ENCODE data around the gene PARVB. TPM values are rescaled to one million over a fixed set of nuclear protein-coding genes. Genes with fewer than 3 reads are reported as not detected.

PARVB gene
- total and polyA plus RNA-seq, 2 donors (not counting 3 experiments of a cell fraction or from before 2014, with no cell fraction given): 155 to 162 TPM

GRCh38 chr22:44213489-44214043 lies 189.5 kb downstream of the PARVB start:
- Histone ChIP-seq H4K20me1 (replicated peaks; ENCODE audit: control insufficient read depth, extremely low read depth, insufficient read depth, low read length) (no peaks in the 10 kb centered on the region), H3K79me2 (ENCODE audit: control insufficient read depth, insufficient read depth, low read length) (no peaks in the 10 kb centered on the region), H3K9me3 (replicated peaks; ENCODE audit: control insufficient read depth, insufficient read depth, low read length) (no peaks in the 10 kb centered on the region), H3K4me2 (ENCODE audit: insufficient read depth, low read length) (no peak overlapping the region), H3K9me1 (replicated peaks; ENCODE audit: control insufficient read depth, extremely low read depth, insufficient read depth, low read length) (no peaks in the 10 kb centered on the region), H3K9ac (replicated peaks; ENCODE audit: extremely low read depth, insufficient read depth, low read length) (no peak overlapping the region), H3K27me3 (ENCODE audit: control insufficient read depth in 2 of 2, insufficient read depth in 2 of 2, low read length in 2 of 2) (no peaks in the 10 kb centered on the region), H3K4me3 (replicated peaks in 1 of 3; ENCODE audit: insufficient read depth in 1 of 3, low read depth in 1 of 3, low read length in 3 of 3) (no peak overlapping the region), H2AFZ (ENCODE audit: low read depth, low read length) (no peak overlapping the region), H3K36me3 (ENCODE audit: control insufficient read depth in 2 of 2, extremely low read depth in 1 of 2, insufficient read depth in 2 of 2, low read length in 2 of 2) (no peaks in the 10 kb centered on the region), H3K27ac (ENCODE audit: insufficient read depth, low read depth, low read length) (no peak overlapping the region), H3K4me1 (ENCODE audit: control insufficient read depth, extremely low read depth, insufficient read depth, low read length) (no peaks in the 10 kb centered on the region)
- dilution Hi-C loops (cut with MboI; ENCODE audit: extremely low pct_ligation_motif_present, low sequenced_read_pairs) (no loop called here), intact Hi-C loops (cut with micrococcal nuclease) (no loop called here)
- ChIA-PET POLR2A (no interaction called here), CTCF (no interaction called here)
- no peak for FAIRE-seq
- DNase-seq (ENCODE audit: low read depth, low spot score): no peak
- TF ChIP-seq JUN (IDR thresholded peaks at IDR 0.05; ENCODE audit: borderline replicate concordance, insufficient read depth, insufficient read length, low read depth): peak; percentile 9
- TF ChIP-seq, protein P1, sequence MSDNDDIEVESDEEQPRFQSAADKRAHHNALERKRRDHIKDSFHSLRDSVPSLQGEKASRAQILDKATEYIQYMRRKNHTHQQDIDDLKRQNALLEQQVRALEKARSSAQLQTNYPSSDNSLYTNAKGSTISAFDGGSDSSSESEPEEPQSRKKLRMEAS (IDR thresholded peaks at IDR 0.05; ENCODE audit: insufficient read depth, insufficient read length): no peak
- BruUV-seq (replicated peaks): no TSS peak

GRCh38 chr22:44214187-44214586 lies 190.1 kb downstream of the PARVB start:
- Histone ChIP-seq H3K36me3 (ENCODE audit: control insufficient read depth in 2 of 2, extremely low read depth in 1 of 2, insufficient read depth in 2 of 2, low read length in 2 of 2) (no peaks in the 10 kb centered on the region), H3K9ac (replicated peaks; ENCODE audit: extremely low read depth, insufficient read depth, low read length) (no peak overlapping the region), H3K4me3 (replicated peaks in 1 of 3; ENCODE audit: insufficient read depth in 1 of 3, low read depth in 1 of 3, low read length in 3 of 3) (no peak overlapping the region), H3K27ac (ENCODE audit: insufficient read depth, low read depth, low read length) (no peak overlapping the region), H3K27me3 (ENCODE audit: control insufficient read depth in 2 of 2, insufficient read depth in 2 of 2, low read length in 2 of 2) (no peaks in the 10 kb centered on the region), H4K20me1 (replicated peaks; ENCODE audit: control insufficient read depth, extremely low read depth, insufficient read depth, low read length) (no peaks in the 10 kb centered on the region), H3K79me2 (ENCODE audit: control insufficient read depth, insufficient read depth, low read length) (no peaks in the 10 kb centered on the region), H3K4me2 (ENCODE audit: insufficient read depth, low read length) (no peak overlapping the region), H3K9me3 (replicated peaks; ENCODE audit: control insufficient read depth, insufficient read depth, low read length) (no peaks in the 10 kb centered on the region), H3K9me1 (replicated peaks; ENCODE audit: control insufficient read depth, extremely low read depth, insufficient read depth, low read length) (no peaks in the 10 kb centered on the region), H3K4me1 (ENCODE audit: control insufficient read depth, extremely low read depth, insufficient read depth, low read length) (no peaks in the 10 kb centered on the region), H2AFZ (ENCODE audit: low read depth, low read length) (no peak overlapping the region)
- FAIRE-seq: no peak
- no TSS peak for BruUV-seq (replicated peaks)
- TF ChIP-seq, protein P2, sequence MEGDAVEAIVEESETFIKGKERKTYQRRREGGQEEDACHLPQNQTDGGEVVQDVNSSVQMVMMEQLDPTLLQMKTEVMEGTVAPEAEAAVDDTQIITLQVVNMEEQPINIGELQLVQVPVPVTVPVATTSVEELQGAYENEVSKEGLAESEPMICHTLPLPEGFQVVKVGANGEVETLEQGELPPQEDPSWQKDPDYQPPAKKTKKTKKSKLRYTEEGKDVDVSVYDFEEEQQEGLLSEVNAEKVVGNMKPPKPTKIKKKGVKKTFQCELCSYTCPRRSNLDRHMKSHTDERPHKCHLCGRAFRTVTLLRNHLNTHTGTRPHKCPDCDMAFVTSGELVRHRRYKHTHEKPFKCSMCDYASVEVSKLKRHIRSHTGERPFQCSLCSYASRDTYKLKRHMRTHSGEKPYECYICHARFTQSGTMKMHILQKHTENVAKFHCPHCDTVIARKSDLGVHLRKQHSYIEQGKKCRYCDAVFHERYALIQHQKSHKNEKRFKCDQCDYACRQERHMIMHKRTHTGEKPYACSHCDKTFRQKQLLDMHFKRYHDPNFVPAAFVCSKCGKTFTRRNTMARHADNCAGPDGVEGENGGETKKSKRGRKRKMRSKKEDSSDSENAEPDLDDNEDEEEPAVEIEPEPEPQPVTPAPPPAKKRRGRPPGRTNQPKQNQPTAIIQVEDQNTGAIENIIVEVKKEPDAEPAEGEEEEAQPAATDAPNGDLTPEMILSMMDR (IDR thresholded peaks at IDR 0.05; ENCODE audit: extremely low read depth in 1 of 2, insufficient read depth in 1 of 2, low read depth in 1 of 2, low read length in 2 of 2): no peak
- TF ChIP-seq JUN (IDR thresholded peaks at IDR 0.05; ENCODE audit: borderline replicate concordance, insufficient read depth, insufficient read length, low read depth) (no peak), GATA2 (IDR thresholded peaks at IDR 0.05; ENCODE audit: insufficient read depth, insufficient read length, low read depth, low read length) (no peak), FOS (IDR thresholded peaks at IDR 0.05; ENCODE audit: borderline replicate concordance, insufficient read depth, low read length) (no peak), MYC (IDR thresholded peaks at IDR 0.05; ENCODE audit: low read depth, low read length) (no peak), POLR2A (IDR thresholded peaks at IDR 0.05; ENCODE audit: low read depth, low read length) (no peak), POLR2AphosphoS5 (IDR thresholded peaks at IDR 0.05; ENCODE audit: insufficient read depth, low read depth, low read length) (no peak), EZH2 (IDR thresholded peaks at IDR 0.05; ENCODE audit: borderline replicate concordance, low read depth, low read length, severe bottlenecking) (no peak)
- TF ChIP-seq, protein P1 (IDR thresholded peaks at IDR 0.05; ENCODE audit: insufficient read depth, insufficient read length): no peak
- CTCF ChIA-PET: no interaction called here
- POLR2A ChIA-PET: no interaction called here
- dilution Hi-C loops (cut with MboI; ENCODE audit: extremely low pct_ligation_motif_present, low sequenced_read_pairs): no loop called here
- DNase-seq (ENCODE audit: low read depth, low spot score): no peak
- intact Hi-C loops (cut with micrococcal nuclease): no loop called here

Measured in endothelial cell of umbilical vein (primary cell).